Erythroblast (primary cell): ENCODE results near the gene TNNC1.

Experiments used
- GATA1 ChIP-seq: IDR thresholded peaks from 2 replicates; pipeline ENCODE4 v1.6.1; 2011; ENCODE audit warnings: low read depth, mild to moderate bottlenecking, control low read depth, low read length, moderate library complexity
- POLR2A ChIP-seq: IDR thresholded peaks from 2 replicates; pipeline ENCODE4 v1.6.1; 2011; ENCODE audit warnings: mild to moderate bottlenecking, low read length

GRCh38 chr3:52403271-52403841, 50.5 kb downstream of the TNNC1 start:
- TF ChIP-seq POLR2A (no peak), GATA1 (no peak)
